Left cardiac atrium (tissue), 4 donors: Measurements from ENCODE around the gene RCHY1. TPM values are rescaled to one million over a fixed set of nuclear protein-coding genes. Genes with fewer than 3 reads are reported as not detected.
"Not testable (repeated sequence)": the region's sequence is repeated elsewhere in the genome, so short reads cannot be mapped to it uniquely, and the experiment has no call there.

ENCODE experiments used
- ATAC-seq, 2 donors: fragments of 200-7000 bp; cut with Tn5 transposase; one replicate each; pipeline ENCODE4 v1.9.1; 2020; ENCODE audit warnings: mild to moderate bottlenecking in 2 of 2, moderate library complexity in 2 of 2
- DNase-seq: peaks from one replicate; pipeline ENCODE4 v3.0.0-alpha.2; 2020
- intact Hi-C, 2 donors: fragments of 100-400 bp; cut with DNase I; formaldehyde crosslinking; loops; one replicate each; pipeline versions ENCODE4 v1.14.1 to v1.15.1; 2022 to 2023
- total RNA-seq, 2 donors: library from RNA; stranded (reverse); fragmentation: NEBNext Ultra II Directional; extraction: Animal tissue kit (Norgen Biotek cat#: 25700); gene quantifications; one replicate each; pipeline ENCODE4 v1.2.1, GENCODE V29; 2021
- donor health status: DM: no; HTN: yes; CAD: no.
- donor health status: DM: no; HTN: yes; CAD: no; lungs with severe emphysema.
- donor health status: DM: yes; HTN: yes; CAD: no.
- donor health status: Dilated cardiomyopathy.

RCHY1 gene
- total RNA-seq, 2 donors from 2014 or later: 52.3 to 57.3 TPM

DNA sequence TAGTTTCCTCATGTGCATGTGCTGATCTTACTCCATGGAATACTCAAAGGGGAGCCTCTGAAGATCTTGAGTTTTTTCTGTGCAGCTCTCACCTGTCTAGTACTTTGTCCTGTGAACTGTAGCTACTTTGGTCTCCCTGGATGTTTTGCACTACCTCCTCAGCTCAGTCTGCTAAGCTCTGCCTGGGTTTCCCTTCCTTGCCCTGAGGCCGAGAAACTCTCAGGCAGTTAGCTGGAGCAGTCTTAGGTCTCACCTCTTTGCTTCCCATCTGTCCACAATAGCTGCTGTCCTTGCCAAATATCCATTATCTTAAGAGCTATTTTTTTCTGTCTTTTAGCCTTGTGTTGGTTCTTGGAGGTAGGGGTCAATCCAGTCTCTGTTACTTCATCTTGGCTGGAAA lies 11.7 kb upstream of the RCHY1 start:
- ATAC-seq: no peak
- DNase-seq: no peak
- intact Hi-C loops: no loop called here

DNA sequence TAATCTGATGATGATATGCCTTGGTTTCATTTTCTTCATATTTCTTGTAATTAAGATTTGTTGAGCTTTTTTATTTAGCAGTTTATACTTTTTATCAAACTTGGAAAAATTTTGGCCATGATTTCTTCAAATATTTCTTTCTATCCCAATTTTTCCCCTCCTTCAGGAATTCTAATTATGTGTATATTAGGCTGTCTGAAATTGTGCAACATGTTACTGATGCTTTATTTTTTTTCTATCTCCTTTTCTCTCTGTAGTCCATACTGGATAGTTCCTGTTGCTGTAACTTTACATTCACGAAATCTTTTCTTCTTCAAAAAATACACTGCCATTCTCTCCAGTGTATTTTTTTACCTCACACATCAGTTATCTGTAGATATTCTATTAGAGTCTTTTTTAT lies 10.9 kb upstream of the RCHY1 start:
- DNase-seq (no peak), ATAC-seq (no peak)
- intact Hi-C loops: no loop called here

DNA sequence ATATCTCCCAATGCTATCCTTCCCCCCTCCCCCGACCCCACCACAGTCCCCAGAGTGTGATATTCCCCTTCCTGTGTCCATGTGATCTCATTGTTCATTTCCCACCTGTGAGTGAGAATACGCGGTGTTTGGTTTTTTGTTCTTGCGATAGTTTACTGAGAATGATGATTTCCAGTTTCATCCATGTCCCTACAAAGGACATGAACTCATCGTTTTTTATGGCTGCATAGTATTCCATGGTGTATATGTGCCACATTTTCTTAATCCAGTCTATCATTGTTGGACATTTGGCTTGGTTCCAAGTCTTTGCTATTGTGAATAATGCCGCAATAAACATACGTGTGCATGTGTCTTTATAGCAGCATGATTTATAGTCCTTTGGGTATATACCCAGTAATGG lies 5.2 kb upstream of the RCHY1 start:
- ATAC-seq, DNase-seq, intact Hi-C loops: not testable (repeated sequence)

DNA sequence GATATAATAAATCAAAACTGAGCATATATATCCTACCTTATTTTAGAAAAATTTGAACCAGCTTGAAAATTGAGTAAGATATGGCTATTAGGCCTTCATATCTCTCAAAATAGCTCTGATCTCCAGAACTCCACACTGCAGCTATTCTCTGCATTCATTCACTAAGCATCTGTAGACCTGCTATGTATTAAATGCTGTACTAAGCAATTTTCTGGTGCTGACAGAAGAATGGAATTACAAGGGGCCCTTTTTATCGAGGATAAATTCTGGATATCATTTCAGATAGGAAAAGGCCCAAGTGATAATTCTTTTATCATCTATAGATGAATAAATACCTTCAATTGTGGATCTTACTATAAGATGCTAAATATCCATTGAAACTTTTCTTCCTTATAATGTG lies 1.9 kb upstream of the RCHY1 start:
- DNase-seq: no peak
- intact Hi-C loops: no loop called here

DNA sequence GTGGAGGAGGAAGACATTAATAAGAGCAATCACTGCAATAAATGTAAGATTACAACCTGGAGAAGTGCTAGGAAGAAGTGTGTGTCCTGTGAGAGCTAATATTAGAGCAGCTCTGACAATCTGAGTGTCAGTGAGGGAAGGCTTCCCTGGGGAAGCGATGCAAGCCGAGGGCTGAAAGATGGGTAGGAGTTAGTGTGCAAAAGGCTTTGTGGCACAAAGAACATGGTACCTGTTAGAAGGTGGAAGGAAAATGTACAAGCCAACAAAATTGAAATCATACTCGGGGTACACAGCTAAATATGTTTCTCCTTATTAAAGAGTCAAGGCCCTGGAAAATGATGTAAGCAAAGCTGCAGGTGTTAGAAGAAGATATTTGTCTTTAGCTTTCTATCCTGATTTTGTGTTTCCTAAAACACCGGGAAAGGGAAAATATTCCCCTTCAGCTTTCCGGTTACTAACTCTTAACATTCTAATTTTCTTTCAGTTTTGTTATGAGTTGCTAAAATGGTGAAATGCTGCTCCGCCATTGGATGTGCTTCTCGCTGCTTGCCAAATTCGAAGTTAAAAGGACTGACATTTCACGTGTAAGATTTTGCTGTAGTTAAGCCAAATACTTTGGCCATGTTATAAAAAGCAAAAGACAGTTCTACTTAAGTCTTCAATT lies 878 bp upstream of the RCHY1 start:
- ATAC-seq (peak in 1 of 2 donors; percentile 2), DNase-seq (no peak)
- intact Hi-C loops: no loop called here

More for the DNA sequence above, 1.9 kb upstream of the RCHY1 start:
- no peak for ATAC-seq

DNA sequence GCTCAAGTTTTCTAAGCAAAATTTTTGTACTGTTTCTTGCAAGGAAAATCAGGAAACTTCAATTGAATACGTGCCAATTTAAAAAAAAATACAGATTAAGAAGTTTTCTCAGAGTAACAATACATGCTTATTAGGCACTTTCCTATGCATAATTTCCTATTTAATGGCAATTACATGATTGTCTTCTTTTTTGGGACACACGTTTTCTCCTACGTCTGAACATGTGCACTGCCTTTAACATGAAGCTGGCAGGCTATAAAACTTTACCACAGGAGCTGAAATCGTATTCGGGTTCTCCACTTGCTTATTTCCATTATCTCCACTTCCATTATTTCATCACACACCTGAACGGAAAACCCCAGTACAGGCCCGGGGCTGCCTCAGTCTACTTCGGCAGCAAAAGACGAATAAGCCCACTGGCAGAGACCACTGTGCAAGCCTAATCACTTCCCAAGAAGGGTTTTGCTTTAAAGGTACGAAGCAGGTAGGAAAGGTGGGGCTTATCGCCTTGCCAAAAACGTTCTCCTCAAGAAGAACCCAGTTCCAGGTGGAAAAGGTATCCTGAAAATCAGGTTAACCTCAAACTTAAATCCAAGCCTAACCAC lies 575 bp downstream of the RCHY1 start:
- DNase-seq (peak; percentile 19), ATAC-seq (peak in 1 of 2 donors; percentile 13)
- intact Hi-C loops: no loop called here

DNA sequence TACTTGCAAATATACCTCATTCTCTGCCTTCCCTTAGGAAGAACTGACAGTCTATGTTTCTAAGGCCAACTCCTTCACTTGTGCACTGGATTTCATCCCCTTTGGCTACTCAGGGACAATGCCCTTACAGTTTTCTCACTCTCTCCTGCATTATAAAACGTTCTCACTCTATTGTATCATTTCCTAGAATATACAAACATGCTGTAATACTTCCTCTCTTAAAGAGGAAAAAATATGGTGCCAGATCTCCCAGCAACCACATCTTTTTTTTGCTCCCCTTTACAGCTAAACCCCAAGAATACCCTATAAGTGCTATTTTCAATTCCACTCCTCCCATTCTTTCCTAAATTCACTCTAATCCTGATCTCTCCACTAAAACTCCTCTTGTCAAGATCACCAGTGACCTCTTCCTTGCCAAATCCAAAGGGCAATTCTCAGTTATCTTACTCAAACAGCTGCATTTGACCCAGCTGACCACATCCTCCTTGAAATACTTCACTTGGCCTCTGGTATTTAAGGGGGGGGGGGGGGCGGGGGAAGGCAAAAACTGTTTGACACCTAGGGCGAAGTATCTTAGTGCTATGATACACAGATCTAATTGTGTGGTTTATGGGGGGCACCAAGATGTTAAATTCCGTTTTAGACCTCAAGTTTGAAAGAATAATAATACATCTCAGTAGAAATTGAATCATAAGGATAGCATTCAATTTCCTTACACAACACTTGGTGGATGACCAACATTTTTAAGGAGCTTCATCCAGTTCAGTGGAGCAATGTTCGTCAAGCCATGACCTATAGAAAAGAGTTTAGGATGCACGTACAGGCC lies 1.6 kb downstream of the RCHY1 start:
- intact Hi-C loops: no loop called here
- ATAC-seq (no peak), DNase-seq (no peak)

DNA sequence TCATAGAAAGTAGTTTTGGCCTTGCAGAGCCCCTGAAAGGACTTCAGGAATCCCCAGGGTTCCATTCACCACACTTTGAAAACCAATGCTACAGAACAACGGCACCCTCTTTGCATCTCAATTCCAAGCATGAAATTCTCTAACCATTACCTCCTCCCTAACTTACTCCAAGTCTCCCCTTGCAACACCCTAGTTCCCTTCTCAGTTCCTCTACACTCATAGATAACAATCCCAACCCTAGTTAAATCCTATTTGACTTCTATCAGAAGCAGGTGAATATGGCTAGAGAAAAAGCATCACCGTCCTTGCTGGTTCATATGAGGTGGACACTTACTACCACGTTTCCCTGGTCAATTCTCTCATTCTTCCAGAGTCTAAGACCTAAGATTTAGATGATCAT lies 2.4 kb downstream of the RCHY1 start:
- no peak for DNase-seq
- ATAC-seq: no peak
- intact Hi-C loops: no loop called here

DNA sequence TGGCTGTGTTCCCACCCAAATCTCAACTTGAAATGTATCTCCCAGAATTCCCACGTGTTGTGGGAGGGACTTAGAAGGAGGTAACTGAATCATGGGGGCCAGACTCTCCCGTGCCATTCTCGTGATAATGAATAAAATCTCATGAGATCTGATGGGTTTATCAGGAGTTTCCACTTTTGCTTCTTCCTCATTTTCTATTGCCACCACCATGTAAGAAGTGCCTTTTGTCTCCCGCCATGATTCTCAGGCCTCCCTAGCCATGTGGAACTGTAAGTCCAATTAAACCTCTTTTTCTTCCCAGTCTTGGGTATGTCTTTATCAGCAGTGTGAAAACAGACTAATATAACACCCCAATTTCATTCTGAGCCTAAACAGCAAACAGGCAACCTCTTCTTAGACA lies 4.6 kb downstream of the RCHY1 start:
- DNase-seq, intact Hi-C loops, ATAC-seq: not testable (repeated sequence)

DNA sequence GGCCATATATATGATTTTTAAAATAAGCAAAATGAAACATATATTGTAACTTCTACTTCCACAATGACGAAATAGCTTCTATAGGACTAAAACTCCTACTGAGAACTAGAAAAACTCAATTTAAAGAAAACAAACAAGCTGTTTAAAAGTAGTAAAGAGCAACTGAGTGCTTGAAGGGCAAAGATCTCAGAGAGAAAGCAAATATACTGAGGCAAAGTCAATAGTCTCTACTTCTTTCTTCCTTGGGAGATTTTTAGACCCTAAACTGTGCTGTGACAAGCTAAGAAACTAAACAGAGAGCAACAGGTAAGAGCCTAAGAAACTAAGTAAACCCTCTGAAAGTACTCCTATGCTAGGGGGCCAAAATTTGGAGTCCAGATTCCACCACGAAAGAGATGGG lies 8.6 kb downstream of the RCHY1 start:
- intact Hi-C loops: no loop called here
- ATAC-seq (no peak), DNase-seq (no peak)

DNA sequence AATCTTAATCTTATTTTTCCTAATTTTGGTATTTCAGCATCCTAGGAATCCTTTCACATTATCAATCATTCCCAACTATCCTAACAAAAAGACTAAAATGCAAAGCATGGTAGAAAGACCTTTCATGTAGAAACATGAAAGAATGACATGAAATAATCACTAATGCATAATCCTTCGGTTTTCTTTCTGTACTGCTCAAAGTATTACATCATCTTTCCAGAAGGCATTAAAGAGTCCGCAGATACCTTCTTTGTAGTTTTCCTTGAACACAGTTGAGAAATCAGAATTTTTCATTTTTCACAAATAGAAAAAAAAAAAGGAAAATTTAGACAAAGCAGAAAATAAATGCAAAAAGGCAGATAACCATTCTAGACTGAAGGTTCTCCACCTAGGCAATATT lies 11.5 kb downstream of the RCHY1 start:
- ATAC-seq: no peak
- DNase-seq: no peak
- intact Hi-C loops: no loop called here

DNA sequence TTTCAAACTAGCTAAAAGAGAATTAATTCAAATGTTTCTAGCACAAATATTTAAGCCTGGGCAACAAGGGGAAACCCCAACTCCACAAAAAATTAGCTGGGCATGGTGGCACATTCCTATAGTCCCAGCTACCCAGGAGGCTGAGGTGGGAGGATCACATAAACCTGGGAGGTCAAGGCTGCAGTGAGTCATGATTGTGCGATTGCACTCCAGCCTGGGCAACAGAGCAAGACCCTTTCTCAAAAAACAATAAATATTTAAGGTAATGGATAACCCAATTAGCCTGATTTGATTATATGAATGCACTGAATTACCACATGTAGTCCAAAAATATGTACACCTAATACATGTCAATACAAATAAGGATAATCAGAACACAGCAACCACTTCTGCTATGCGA lies 14.3 kb downstream of the RCHY1 start:
- intact Hi-C loops: no loop called here

DNA sequence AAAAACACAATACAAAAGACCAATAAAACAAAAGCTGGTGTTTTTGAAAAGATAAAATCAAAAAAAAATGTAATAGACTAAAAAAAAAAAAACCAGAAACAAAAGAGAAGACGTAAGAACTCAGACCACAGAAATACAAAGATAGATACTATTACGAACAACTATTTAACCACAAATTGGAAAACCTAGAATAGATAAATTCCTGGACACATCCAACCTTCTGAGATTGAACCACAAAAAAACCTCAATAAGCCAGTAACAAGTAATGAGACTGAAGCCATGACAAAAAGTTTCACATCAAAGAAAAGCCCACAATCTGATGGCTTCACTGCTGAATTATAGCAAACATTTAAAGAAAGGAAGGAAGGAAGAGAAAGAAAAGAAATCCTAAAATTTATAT lies 16.2 kb downstream of the RCHY1 start:
- no peak for DNase-seq
- intact Hi-C loops: no loop called here

More for the DNA sequence above, 14.3 kb downstream of the RCHY1 start:
- ATAC-seq (no peak), DNase-seq (no peak)

DNA sequence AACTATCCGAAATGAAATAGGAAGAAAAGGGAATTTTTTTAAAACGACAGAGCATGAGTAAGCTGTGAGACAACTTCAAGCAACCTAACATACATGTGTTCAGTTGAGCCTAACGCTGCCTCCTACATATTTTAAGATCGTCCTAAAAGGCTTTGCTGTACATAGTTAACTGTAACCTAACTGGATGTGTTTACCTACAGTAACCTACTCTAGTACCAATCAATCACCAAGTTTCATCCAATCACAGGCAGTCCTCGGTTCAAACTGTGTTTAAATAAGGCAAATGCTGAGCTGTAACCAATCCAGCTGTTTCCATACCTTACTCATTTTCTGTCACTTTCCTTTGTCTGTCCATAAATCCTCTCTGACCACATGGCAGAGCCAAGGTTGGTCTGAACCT lies 17.1 kb downstream of the RCHY1 start:
- DNase-seq: no peak
- intact Hi-C loops: no loop called here
- no peak for ATAC-seq

More for the DNA sequence above, 16.2 kb downstream of the RCHY1 start:
- no peak for ATAC-seq

DNA sequence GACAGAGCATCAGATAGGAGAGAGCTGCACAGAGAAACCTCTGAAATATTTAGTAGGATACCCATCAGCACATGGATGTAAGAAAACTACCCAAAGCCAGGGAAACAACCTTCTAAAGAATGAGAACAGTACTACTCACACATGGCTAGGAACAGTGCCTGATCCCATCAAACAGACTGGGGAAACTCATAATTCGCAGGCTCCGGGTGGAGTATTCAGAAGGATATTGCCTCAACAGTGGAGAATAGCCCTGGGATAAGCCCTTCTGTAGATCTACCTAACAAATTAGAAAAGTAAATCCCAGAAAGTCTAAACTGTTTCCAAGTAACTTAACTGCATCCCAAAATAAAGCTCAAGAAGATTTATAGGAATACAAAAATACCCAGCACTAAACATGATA lies 17.8 kb downstream of the RCHY1 start:
- ATAC-seq (no peak), DNase-seq (no peak)
- intact Hi-C loops: no loop called here

DNA sequence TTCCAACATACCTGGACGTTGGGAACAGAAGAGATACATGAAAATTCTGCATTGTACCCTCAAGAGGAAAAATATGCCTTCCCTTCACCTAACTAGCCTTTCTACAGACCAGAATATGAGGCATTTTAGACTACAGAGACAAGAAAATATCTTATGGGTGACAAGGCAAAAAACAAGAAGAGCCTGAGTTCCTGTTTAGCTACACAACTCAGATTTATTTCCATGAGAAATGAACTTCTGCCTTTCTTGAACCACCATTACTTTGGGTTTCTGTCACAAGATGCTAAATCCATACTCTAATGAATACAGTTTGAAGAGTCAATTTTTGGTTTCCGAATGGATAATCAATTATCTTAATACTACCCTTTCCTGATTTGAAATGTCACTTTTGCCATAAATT lies 18.7 kb downstream of the RCHY1 start:
- ATAC-seq: no peak
- intact Hi-C loops: no loop called here
- DNase-seq: no peak

DNA sequence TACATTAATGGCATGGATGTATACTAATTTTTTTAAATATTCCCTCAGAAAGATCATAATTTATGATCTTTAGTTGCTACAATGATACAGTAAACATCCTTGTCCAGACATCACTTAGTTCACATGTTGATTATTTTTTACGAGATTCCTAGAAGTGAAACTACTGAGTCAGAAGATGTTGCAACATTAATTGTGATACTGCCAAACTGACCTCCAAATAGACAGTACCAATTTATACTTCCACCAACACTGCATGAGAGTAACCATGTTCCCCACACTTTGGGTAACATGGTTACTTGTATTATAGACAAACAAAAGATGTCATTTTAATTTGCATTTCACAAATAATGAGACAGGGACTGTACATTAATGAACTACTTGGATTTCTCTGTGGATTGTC lies 19.6 kb downstream of the RCHY1 start:
- intact Hi-C loops: no loop called here
- ATAC-seq: peak; percentile 70 to 88
- DNase-seq: no peak

DNA sequence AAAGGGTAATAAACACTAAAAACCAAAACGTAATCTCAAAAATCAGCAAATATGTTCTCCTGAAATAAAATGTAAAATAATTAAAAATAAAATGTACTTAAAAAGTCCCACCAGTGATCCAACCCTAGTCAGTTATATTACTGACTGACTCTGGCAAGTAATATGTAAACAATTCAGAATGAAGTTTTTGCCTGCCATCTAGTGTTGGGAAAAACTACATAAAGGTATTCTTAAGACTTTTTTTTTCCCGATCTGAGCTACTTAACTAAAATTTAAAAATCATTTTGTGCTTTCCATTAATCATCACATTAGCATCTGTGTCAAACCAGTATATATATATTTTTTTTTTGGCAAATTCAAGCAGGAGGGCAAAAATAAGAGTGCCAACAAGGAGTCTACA lies 24.0 kb downstream of the RCHY1 start:
- intact Hi-C loops: no loop called here
- DNase-seq (no peak), ATAC-seq (no peak)

DNA sequence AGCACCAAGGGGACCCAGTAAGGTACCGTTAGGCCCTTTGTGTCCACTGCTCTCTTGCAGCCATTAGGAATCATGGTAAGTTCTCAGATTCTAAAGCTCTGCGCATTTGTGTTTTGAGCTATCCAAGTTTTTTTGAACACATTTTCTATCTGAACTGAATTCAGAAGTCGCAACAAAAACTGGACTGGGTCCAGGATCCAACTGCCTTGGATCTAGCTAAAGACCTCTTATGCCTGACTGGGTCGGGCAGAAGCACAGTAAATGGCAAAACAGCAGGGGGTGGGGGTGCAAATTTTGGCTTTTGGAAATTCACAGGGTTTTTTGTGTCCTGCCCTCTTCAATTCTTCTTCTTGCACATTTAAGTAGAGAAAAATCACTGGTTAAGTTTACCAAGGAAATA lies 30.0 kb downstream of the RCHY1 start:
- DNase-seq (no peak), ATAC-seq (no peak)
- intact Hi-C loops: loop anchor here in 1 of 2 donors (10.0 kb wide), 1 partner anchor 609 kb away; no protein-coding TSS in a partner anchor

DNA sequence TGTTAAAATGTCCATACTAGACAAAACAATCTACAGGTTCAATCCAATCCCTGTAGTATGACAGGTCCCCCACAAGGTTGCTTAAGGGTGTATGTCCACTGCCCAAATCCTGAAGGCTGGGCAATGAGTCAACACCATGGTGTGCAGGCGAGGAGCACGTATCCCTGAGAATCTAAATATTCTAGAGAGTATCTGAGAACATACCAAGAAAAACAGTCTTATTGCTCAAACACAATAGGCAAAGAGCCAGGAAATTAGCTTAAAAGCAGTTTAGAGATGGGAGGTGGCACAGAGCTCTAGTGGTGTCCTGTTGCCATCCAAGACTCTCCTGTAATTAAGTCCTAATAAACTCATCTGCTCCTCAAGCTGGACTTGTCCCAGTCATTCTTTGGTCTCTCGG lies 37.0 kb downstream of the RCHY1 start:
- intact Hi-C loops: loop anchor here in 1 of 2 donors (10.0 kb wide), 1 partner anchor 552 kb away; no protein-coding TSS in a partner anchor
- ATAC-seq (no peak), DNase-seq (no peak)
